Loucy (cell line): ENCODE data around the gene PDE8A.

Experiments used
- CTCF ChIP-seq: fragments of 200-600 bp; sonication (generic); conservative IDR thresholded peaks from 2 replicates; pipeline ENCODE4 v1.5.1; 2014; ENCODE audit warnings: mild to moderate bottlenecking, antibody characterized with exemption, low read length
- EZH2phosphoT487 ChIP-seq: fragments of 200-600 bp; IDR thresholded peaks from 2 replicates; pipeline ENCODE4 v1.6.1; 2018; ENCODE audit warnings: antibody characterized with exemption, mild to moderate bottlenecking, moderate library complexity, borderline replicate concordance

DNA sequence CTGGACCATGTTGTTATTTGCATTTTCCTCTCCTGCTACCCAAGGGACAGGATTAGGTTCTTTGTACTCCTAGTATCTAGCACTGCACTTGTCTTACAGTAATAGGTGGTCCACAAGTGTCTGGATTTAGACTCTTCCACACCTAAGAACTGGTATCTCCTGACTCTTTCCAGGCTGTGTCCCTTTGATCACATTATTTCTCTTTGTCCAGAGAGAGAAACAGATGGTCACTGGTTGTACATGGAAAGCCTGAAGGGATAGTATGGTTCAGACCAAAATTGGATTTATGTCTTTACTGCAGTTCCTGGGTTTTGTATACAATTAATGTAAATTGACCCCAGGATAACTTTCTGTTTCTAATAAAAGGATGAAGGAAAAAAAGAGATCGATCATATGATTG is 64.0 kb downstream of the PDE8A start:
- TF ChIP-seq CTCF (no peak), EZH2phosphoT487 (no peak)
